ENCODE data around the gene CREB3L2.

- TF ChIP-seq CTCF (IDR thresholded peaks at IDR 0.05; ENCODE audit: insufficient read depth, low read length, poor library complexity, severe bottlenecking) (no peak), EZH2phosphoT487 (conservative IDR thresholded peaks at IDR 0.05; ENCODE audit: low read length) (no peak)
Observed at GRCh38 chr7:137950967-137951366, 50.9 kb downstream of the CREB3L2 start.

All from SU-DHL-6 (cell line).